C4-2B (cell line): ENCODE measurements around the gene QSOX2.

Source experiments
- CTCF ChIP-seq: fragments of 450-650 bp; conservative IDR thresholded peaks from 2 replicates; pipeline ENCODE4 v1.5.1; 2017; ENCODE audit warnings: mild to moderate bottlenecking
- ZFX ChIP-seq: fragments of 450-650 bp; IDR thresholded peaks from 2 replicates; pipeline ENCODE4 v1.6.1; 2017

- TF ChIP-seq CTCF: no peak
- no peak for TF ChIP-seq ZFX
Measured at GRCh38 chr9:136200424-136200823, 45.2 kb downstream of the QSOX2 start.
